Measurements from ENCODE around the gene ETFBKMT. TPM values are rescaled to one million over a fixed set of nuclear protein-coding genes. Genes with fewer than 3 reads are reported as not detected.
A peak's percentile ranks its signal among the peaks of the same experiment; 100 is the strongest.

Gene ETFBKMT
- total RNA-seq, 2 donors from 2014 or later, result 1.4 to 2.5 TPM

DNA sequence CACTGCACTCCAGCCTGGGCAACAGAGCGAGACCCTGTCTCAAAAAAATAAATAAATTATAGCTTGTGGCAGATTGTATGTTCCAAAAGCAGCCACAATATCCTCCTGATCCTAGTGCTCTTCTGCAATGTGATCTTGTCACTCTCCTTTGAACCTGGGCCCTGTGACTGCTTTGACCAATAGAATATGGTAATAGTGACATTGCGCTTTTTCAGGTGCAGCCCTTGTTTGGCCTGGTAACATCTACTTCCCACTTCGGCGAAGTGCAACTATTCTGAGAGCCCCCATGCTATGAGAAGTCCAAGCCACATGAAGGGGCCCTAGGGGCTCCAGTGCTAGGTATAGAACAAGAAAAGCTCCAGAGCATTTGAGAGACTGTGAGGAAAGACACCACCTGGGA is 37.5 kb upstream of the ETFBKMT start:
- no peak for ATAC-seq (ENCODE audit: insufficient number of reproducible peaks, low FRiP score, low read depth)
- Histone ChIP-seq H3K27ac (no peak overlapping the region), H3K36me3 (no peaks in the 10 kb centered on the region), H3K9me3 (no peaks in the 10 kb centered on the region), H3K4me1 (ENCODE audit: control insufficient read depth in 1 of 2, low read depth in 2 of 2) (peaks cover 0 to 11% of the 10 kb centered on the region in 2 donors), H3K27me3 (replicated peaks; ENCODE audit: insufficient read depth) (no peaks in the 10 kb centered on the region), H3K4me3 (no peak overlapping the region)
- TF ChIP-seq, protein P1, sequence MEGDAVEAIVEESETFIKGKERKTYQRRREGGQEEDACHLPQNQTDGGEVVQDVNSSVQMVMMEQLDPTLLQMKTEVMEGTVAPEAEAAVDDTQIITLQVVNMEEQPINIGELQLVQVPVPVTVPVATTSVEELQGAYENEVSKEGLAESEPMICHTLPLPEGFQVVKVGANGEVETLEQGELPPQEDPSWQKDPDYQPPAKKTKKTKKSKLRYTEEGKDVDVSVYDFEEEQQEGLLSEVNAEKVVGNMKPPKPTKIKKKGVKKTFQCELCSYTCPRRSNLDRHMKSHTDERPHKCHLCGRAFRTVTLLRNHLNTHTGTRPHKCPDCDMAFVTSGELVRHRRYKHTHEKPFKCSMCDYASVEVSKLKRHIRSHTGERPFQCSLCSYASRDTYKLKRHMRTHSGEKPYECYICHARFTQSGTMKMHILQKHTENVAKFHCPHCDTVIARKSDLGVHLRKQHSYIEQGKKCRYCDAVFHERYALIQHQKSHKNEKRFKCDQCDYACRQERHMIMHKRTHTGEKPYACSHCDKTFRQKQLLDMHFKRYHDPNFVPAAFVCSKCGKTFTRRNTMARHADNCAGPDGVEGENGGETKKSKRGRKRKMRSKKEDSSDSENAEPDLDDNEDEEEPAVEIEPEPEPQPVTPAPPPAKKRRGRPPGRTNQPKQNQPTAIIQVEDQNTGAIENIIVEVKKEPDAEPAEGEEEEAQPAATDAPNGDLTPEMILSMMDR (IDR thresholded peaks at IDR 0.05), result no peak
- no peak for DNase-seq (ENCODE audit: low spot score)

DNA sequence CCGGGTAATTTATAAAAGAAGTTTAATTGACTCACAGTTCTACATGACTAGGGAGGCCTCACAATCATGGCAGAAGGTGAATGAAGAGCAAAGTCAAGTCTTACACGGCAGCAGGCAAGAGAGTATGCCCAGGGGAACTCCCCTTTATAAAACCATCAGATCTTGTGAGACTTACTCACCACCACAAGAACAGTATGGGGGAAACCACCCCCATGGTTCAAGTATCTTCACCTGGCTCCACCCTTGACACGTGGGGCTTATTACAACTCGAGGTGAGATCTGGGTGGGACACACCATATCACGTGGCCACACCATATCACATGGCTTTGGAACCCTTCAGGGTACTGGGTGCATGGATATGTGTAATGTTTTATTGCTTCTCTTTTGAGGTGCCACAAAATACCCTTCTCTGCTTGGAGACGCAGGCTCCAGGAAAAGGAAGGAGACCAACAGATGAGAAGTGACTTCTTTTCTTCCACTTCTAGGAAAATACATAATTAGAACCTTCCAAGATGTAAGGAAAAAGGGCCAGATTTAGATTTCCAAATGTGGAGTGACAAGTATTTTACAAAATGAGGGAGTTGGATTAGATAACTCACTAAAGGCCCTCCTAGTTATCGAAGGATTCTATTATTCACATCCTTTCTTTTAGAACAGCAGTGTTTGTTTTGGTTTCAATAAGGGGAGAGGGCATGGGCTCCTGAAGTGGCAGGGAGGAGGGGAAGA is 33.1 kb upstream of the ETFBKMT start:
- Histone ChIP-seq H3K4me3 (no peak overlapping the region), H3K9me3 (no peaks in the 10 kb centered on the region), H3K4me1 (ENCODE audit: control insufficient read depth in 1 of 2, low read depth in 2 of 2) (peaks cover 0 to 11% of the 10 kb centered on the region in 2 donors), H3K27me3 (replicated peaks; ENCODE audit: insufficient read depth) (no peaks in the 10 kb centered on the region), H3K36me3 (no peaks in the 10 kb centered on the region), H3K27ac (no peak overlapping the region)
- DNase-seq (ENCODE audit: low spot score) (no peak), ATAC-seq (ENCODE audit: insufficient number of reproducible peaks, low FRiP score, low read depth) (no peak)
- TF ChIP-seq, protein P1 (IDR thresholded peaks at IDR 0.05), result no peak

DNA sequence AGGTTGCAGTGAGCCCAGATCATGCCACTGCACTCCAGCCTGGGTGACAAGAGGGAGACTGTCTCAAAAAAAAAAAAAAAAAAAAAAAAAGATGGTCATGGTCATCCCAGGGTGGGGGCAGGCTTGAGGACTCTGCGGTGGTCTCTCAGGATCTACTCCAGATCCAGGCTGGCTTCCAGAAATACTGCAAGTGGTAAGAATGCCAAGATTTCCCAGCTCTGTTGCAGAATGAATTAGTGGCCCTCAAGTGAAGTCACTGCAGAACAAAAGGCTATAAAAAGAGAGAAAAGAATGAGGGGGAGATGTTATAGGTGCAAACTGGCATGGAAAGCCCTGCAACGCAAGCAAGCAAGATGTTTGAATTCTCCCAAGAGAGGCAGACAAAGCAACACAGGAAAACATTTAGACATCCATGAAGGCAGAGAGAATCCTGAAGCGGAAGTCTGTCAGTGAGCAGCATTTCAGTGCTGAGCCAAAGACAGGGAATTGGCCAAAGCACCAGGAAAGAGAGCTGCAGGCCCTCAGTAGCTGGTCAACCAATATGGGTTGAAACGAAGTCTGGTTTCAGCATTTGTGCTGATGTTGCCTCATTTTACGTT is 31.9 kb upstream of the ETFBKMT start:
- Histone ChIP-seq H3K4me1 (ENCODE audit: control insufficient read depth in 1 of 2, low read depth in 2 of 2) (peaks cover 0 to 11% of the 10 kb centered on the region in 2 donors), H3K4me3 (no peak overlapping the region), H3K27ac (no peak overlapping the region), H3K9me3 (no peaks in the 10 kb centered on the region), H3K27me3 (replicated peaks; ENCODE audit: insufficient read depth) (no peaks in the 10 kb centered on the region), H3K36me3 (no peaks in the 10 kb centered on the region)
- TF ChIP-seq, protein P1 (IDR thresholded peaks at IDR 0.05), result no peak
- no peak for ATAC-seq (ENCODE audit: insufficient number of reproducible peaks, low FRiP score, low read depth)
- no peak for DNase-seq (ENCODE audit: low spot score)

DNA sequence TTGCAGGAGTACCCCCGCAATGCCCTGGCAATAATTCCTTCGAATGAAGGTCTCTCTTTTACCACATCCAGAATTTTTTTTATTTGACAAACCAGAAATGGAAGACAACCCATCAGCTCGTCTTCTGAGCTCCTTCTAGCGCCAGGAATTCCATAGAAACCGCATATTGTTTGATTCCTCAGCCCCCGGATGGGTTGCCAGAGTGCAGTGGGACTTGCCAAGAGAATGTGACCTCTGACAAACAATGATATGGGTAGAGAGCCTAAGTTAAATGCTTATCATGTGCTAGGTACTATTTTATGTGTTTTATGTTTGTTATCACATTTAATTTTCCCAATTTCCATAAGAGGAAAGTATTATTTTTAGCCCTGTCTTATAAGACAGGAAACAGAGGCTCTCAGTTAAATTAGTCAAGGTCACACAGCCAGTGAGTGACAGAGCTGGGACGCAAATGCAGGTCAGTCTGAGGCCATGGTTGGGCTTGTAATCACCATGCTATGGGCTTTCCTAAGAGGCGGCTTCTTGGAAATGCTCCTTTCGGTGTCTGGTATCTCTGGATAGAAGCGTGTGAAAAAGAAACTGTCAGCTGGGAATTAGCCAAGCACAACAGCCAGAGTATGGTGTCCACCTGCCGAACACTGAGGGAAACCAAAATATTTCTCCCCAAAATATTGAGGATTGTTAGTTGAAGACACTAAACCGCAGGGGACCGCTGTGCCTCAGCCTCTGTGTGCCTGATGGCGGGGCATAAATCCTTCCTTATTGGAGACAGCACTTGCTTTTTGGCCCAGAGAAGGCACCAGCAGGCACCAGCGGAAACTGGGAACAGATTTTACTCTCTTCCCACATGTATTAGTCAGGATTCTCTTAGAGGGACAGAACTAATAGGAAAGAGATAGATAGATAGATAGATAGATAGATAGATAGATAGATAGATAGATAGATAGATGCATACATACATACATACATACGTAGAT is 29.4 kb upstream of the ETFBKMT start:
- ATAC-seq (ENCODE audit: insufficient number of reproducible peaks, low FRiP score, low read depth), result no peak
- TF ChIP-seq, protein P1 (IDR thresholded peaks at IDR 0.05), result no peak
- Histone ChIP-seq H3K36me3 (no peaks in the 10 kb centered on the region), H3K9me3 (no peaks in the 10 kb centered on the region), H3K27ac (no peak overlapping the region), H3K27me3 (replicated peaks; ENCODE audit: insufficient read depth) (no peaks in the 10 kb centered on the region), H3K4me3 (peak overlapping the region; percentile 41), H3K4me1 (ENCODE audit: control insufficient read depth in 1 of 2, low read depth in 2 of 2) (peaks cover 0 to 11% of the 10 kb centered on the region in 2 donors)
- DNase-seq (ENCODE audit: low spot score), result no peak

Data from thoracic aorta (tissue), 2 donors.